GM04504 (cell line): ENCODE data around the gene CFAP100.

ENCODE experiments used
- DNase-seq: peaks from one replicate; pipeline ENCODE4 v3.0.0-alpha.2; 2012; ENCODE audit warnings: low read depth

CFAP100 gene

GRCh38 chr3:126442856-126443242, 48.1 kb downstream of the CFAP100 start:
- DNase-seq = no peak

DNA sequence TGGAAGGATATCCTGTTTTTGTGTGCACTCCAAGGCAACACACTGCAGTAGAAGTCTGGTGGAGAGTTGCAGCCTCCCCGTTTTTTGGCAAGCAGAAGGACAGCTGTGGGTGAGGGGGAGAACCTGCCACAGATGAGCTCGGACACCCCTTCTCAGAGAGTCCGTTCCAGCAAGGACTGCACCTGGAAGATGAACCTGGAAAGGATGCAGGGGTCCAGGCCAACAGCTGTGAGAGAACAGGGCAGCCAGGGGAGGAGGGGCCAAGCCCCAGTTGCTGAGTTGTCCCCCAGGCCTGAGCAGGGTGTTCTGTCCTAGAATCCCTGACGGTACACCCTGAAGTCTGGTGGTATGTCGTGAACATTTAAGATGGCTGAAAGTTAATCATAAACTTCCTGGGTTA, 50.8 kb downstream of the CFAP100 start:
- no peak for DNase-seq

- DNase-seq = no peak
Observed at GRCh38 chr3:126446301-126446700, 51.6 kb downstream of the CFAP100 start.

DNA sequence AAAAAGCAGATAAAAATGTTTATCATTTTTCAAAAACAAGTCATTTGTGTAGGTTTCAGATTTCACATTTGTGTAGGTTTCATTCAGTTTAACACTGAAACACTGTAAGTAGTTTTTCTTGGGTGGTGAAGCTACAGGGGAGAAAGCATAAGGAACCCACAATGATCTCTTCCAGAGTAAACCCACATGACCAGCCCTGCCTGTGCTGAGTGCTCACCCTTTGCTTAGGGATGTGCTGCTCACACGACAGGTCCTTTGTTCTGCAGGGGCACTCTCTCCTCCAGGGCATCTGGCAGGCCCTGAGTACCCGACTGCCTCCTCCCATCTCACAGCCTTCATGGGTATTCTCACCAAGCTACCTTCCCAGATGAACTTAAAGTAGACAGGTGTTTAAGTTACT, 52.1 kb downstream of the CFAP100 start:
- DNase-seq = no peak

- no peak for DNase-seq
Observed at GRCh38 chr3:126447456-126448106, 52.9 kb downstream of the CFAP100 start.

GRCh38 chr3:126448136-126448892, 53.6 kb downstream of the CFAP100 start:
- no peak for DNase-seq

- no peak for DNase-seq
Observed at GRCh38 chr3:126448893-126449180, 54.1 kb downstream of the CFAP100 start.

DNA sequence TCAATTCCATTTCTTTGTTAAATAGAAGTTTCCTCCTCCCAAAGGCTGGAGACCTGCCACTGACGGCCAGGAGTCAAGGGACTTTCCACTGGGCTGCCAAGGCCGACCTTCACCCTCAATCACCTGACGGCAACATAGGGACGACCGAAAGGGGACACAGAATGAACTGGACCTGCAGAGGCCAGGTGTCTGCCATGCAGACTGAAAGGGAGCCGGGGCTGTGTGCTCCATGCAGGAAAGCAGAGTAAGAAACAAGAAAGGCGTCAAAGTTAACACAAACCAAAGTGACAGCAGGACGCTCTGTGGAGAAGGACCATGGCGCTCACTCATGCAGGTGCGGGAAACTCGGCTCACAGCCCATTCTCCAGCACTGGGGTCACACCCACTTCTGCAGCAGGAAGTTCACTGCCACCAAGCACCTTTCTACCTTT, 54.9 kb downstream of the CFAP100 start:
- DNase-seq = no peak

GRCh38 chr3:126450219-126450618, 55.5 kb downstream of the CFAP100 start:
- no peak for DNase-seq

DNA sequence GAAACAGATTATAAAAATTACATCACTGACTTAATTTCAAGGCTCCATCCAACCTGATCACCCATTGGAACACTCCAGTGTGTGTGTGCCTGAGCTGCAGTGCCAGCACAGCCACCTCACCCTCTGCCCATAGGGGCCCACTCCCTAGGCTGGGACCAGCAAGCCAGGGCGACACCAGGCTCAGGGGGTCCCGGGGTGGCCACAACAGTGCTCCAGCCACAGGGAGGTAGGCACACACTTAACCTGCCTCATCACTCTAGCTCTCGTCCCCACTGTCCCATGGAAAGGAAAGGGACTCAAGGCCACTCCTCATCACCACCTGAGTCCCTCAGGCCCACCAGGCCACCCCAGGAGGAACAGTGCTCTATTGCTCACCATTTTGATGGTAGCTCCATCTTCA, 56.0 kb downstream of the CFAP100 start:
- no peak for DNase-seq

GRCh38 chr3:126451511-126451910, 56.8 kb downstream of the CFAP100 start:
- DNase-seq = no peak

- DNase-seq = no peak
Observed at GRCh38 chr3:126452213-126452612, 57.5 kb downstream of the CFAP100 start.

DNA sequence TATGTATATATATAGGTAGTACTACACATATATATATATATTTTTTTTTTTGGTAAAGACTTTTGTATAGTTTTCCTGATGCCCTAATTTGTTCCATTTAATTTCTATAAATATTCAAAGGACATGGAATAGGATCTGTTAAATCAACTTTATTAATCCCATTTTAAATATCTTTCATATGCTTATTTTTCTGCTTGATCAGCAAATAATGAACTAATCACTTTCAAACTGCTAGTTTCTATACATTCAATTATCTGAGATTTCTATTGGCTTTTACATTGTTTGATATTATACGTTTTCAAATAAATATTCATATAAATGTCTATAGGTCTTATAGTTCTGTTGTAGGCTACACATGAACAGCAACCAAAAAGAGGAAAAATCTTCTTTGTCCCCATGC, 59.3 kb downstream of the CFAP100 start:
- DNase-seq = no peak

- no peak for DNase-seq
Observed at GRCh38 chr3:126454437-126455198, 59.9 kb downstream of the CFAP100 start.

DNA sequence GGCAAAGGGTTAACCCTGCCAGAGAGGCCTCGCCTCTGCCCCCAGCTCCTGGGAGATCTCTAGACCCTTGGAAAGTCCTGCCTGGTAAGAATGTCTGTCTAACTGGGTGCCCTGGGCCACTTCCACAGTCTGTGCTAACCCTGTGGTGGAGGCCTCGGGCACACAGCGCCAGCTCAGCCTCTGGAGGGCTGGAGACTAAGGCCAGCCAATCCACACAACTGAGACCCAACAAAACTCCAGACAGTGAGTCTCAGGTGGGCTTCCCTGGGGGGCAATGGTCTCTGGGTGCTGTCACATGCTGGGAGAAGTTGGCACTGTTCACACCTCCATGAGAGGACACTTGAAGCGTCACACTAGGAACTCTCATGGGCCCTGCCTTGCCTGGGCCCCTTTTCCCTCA, 61.5 kb downstream of the CFAP100 start:
- DNase-seq = no peak

DNA sequence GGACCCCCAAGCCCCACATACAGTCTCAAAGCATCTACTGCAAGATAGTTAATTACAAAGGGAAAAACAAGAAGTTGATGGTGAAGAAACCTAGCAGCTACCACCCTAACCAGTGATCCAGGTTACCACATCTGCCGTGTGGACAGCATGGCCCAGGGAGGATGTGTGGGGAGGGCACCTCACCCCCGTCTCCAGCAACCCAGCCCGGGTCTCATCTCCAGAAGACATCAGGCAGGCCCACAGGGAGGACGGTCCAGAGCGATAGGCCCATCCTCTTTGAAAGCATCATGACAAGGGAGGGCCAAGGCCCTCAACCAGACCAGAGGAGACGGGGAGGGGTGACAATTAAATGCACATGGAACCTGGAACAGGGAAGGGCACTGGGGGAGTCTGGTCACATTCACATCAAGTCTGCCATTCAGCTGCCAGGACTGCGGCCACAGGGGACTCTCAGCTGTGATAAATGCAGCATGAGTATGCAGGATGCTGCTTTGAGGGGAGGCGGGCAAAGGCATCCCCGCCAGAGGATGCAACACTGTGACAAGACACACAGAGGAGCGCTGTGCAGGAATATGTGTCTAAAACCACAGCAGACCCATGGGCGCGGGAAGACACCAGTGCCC, 62.2 kb downstream of the CFAP100 start:
- DNase-seq = no peak

DNA sequence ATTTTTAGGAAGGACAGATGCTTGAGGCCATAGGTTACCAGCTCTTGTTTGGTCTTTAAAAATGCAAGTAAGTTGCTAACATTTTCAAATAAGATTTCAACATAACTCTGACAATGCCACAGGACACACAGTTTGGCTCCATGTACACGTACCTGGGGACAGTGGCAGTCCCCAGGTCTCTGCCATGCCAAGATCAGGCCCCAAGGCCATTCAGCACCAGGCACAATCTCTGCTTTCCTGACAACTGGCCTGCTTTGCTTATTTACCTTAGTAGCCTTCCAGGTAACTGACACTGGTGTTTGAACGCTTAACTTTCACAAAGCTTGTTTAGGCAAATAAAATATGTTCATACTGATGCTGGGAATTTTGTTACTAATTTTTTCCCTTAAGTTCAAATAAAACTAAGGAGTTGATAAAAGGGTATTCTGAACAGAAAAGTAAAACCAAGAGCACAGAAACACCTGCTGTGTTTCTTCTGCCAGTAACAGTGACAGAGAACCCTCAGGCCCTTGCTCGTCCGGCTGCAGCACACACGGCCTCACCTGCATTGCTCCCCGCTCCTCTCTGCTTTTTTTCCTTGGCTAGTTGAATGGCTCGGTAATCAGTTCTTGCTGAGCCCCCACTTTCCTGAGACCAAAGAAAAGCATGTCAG, 64.5 kb downstream of the CFAP100 start:
- no peak for DNase-seq

- no peak for DNase-seq
Observed at GRCh38 chr3:126459763-126460127, 65.0 kb downstream of the CFAP100 start.

GRCh38 chr3:126460381-126460780, 65.7 kb downstream of the CFAP100 start:
- no peak for DNase-seq

- no peak for DNase-seq
Observed at GRCh38 chr3:126461450-126462070, 66.9 kb downstream of the CFAP100 start.

DNA sequence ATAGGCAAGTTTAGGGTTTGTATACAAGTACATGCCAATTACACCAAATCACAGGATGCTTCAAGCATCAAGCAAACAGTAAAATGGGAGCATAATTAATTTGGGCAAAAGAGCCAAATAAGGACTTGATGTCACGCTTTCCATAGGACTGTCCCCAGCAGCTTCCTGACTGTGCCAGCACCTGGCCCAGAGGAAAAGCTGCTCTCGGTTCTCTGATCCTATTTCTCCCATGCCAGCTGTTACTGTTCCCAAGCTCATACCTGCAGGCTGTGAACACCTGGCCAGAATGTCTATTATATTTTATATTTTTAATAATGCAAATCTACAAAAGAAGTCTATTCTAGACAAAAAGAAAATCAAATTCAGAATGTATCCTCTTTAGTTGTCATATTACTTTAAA, 68.8 kb downstream of the CFAP100 start:
- DNase-seq = no peak

- DNase-seq = no peak
Observed at GRCh38 chr3:126464093-126464492, 69.4 kb downstream of the CFAP100 start.
